T-helper 17 cell (primary cell): ENCODE results near the gene MID2. TPM values are rescaled to one million over a fixed set of nuclear protein-coding genes. Genes with fewer than 3 reads are reported as not detected.
"Not testable (repeated sequence)": the region's sequence is repeated elsewhere in the genome, so short reads cannot be mapped to it uniquely, and the experiment has no call there.

Source experiments
- ATAC-seq: fragments of 150-1000 bp; cut with Tn5 transposase; 2 replicates; pipeline ENCODE4 v1.10.0; 2021; ENCODE audit warnings: mild to moderate bottlenecking, moderate library complexity
- DNase-seq, 3 donors: peaks; one replicate each; pipeline versions ENCODE4 v3.0.0 to v3.0.0-alpha.2; 2020 to 2021
- H3K9me3 ChIP-seq: one replicate; pipeline ENCODE4 v1.7.0; 2013; ENCODE audit warnings: low read length, mild to moderate bottlenecking; ENCODE audit not compliant: control insufficient read depth, poor library complexity, severe bottlenecking
- H3K27ac Mint-ChIP-seq: one replicate; pipeline ENCODE4 v1.8.0; 2022; ENCODE audit warnings: mild to moderate bottlenecking, moderate library complexity, mixed read lengths
- H3K27me3 Mint-ChIP-seq: one replicate; pipeline ENCODE4 v1.8.0; 2022; ENCODE audit warnings: mixed read lengths
- H3K36me3 Mint-ChIP-seq: one replicate; pipeline ENCODE4 v1.8.0; 2022; ENCODE audit warnings: low read depth, mixed read lengths
- H3K4me1 Mint-ChIP-seq: one replicate; pipeline ENCODE4 v1.8.0; 2022; ENCODE audit warnings: mild to moderate bottlenecking, mixed read lengths
- H3K4me3 Mint-ChIP-seq: one replicate; pipeline ENCODE4 v1.8.0; 2022; ENCODE audit warnings: mild to moderate bottlenecking, moderate library complexity, mixed read lengths
- total RNA-seq, 4 donors: library from RNA in 2 of 4; stranded (reverse) in 2 of 4; gene quantifications; one replicate each; pipeline ENCODE4 v1.2.3 and lab custom pipeline; 2022 to 2026

MID2 gene
- total RNA-seq, 2 donors from 2014 or later = 11.7 to 14.0 TPM

GRCh38 chrX:107935200-107935599, 109.5 kb downstream of the MID2 start:
- H3K27ac Mint-ChIP-seq = no peak overlapping the region
- no peak for DNase-seq
- H3K27me3 Mint-ChIP-seq = peaks cover 8% of the 10 kb centered on the region
- no peaks in the 10 kb centered on the region for H3K36me3 Mint-ChIP-seq
- ATAC-seq = no peak
- H3K4me1 Mint-ChIP-seq = no peaks in the 10 kb centered on the region
- no peak overlapping the region for H3K4me3 Mint-ChIP-seq
- no peaks in the 10 kb centered on the region for H3K9me3 ChIP-seq

GRCh38 chrX:107935664-107936433, 110.2 kb downstream of the MID2 start:
- no peak for DNase-seq
- H3K27me3 Mint-ChIP-seq = peaks cover 8% of the 10 kb centered on the region
- no peaks in the 10 kb centered on the region for H3K4me1 Mint-ChIP-seq
- no peaks in the 10 kb centered on the region for H3K9me3 ChIP-seq
- H3K27ac Mint-ChIP-seq = no peak overlapping the region
- no peaks in the 10 kb centered on the region for H3K36me3 Mint-ChIP-seq
- H3K4me3 Mint-ChIP-seq = no peak overlapping the region
- no peak for ATAC-seq

- Mint-ChIP-seq H3K36me3 (no peaks in the 10 kb centered on the region), H3K4me3 (no peak overlapping the region)
- no peak for ATAC-seq
Observed at GRCh38 chrX:107936434-107936730, 110.7 kb downstream of the MID2 start.

GRCh38 chrX:107940095-107940494, 114.4 kb downstream of the MID2 start:
- Mint-ChIP-seq H3K27me3 (peaks cover 4% of the 10 kb centered on the region), H3K4me1 (no peaks in the 10 kb centered on the region), H3K36me3 (no peaks in the 10 kb centered on the region), H3K4me3 (no peak overlapping the region), H3K27ac (no peak overlapping the region)
- no peaks in the 10 kb centered on the region for H3K9me3 ChIP-seq
- no peak for ATAC-seq
- no peak for DNase-seq

More at GRCh38 chrX:107936434-107936730, 110.7 kb downstream of the MID2 start:
- no peak overlapping the region for H3K27ac Mint-ChIP-seq
- H3K9me3 ChIP-seq = no peaks in the 10 kb centered on the region
- no peak for DNase-seq
- H3K27me3 Mint-ChIP-seq = peaks cover 8% of the 10 kb centered on the region
- H3K4me1 Mint-ChIP-seq = no peaks in the 10 kb centered on the region

GRCh38 chrX:107955337-107955736, 129.7 kb downstream of the MID2 start:
- not testable (repeated sequence) for H3K9me3 ChIP-seq, DNase-seq, H3K4me3 Mint-ChIP-seq, H3K27ac Mint-ChIP-seq, H3K36me3 Mint-ChIP-seq, ATAC-seq, H3K27me3 Mint-ChIP-seq, H3K4me1 Mint-ChIP-seq

- Mint-ChIP-seq H3K36me3 (no peaks in the 10 kb centered on the region), H3K4me3 (no peak overlapping the region), H3K27me3 (no peaks in the 10 kb centered on the region), H3K4me1 (no peaks in the 10 kb centered on the region), H3K27ac (no peak overlapping the region)
- H3K9me3 ChIP-seq = no peaks in the 10 kb centered on the region
- DNase-seq = no peak
- ATAC-seq = no peak
Observed at GRCh38 chrX:107968623-107969022, 143.0 kb downstream of the MID2 start.

GRCh38 chrX:107970073-107970472, 144.4 kb downstream of the MID2 start:
- no peak overlapping the region for H3K27ac Mint-ChIP-seq
- H3K9me3 ChIP-seq = no peaks in the 10 kb centered on the region
- no peaks in the 10 kb centered on the region for H3K36me3 Mint-ChIP-seq
- H3K4me3 Mint-ChIP-seq = no peak overlapping the region
- no peaks in the 10 kb centered on the region for H3K27me3 Mint-ChIP-seq
- DNase-seq (no peak), ATAC-seq (no peak)
- no peaks in the 10 kb centered on the region for H3K4me1 Mint-ChIP-seq

GRCh38 chrX:107971636-107972035, 146.0 kb downstream of the MID2 start:
- H3K4me3 Mint-ChIP-seq = no peak overlapping the region
- no peaks in the 10 kb centered on the region for H3K27me3 Mint-ChIP-seq
- no peaks in the 10 kb centered on the region for H3K4me1 Mint-ChIP-seq
- ATAC-seq (no peak), DNase-seq (no peak)
- H3K27ac Mint-ChIP-seq = no peak overlapping the region
- H3K36me3 Mint-ChIP-seq = no peaks in the 10 kb centered on the region
- no peaks in the 10 kb centered on the region for H3K9me3 ChIP-seq

Other genes starting within 250 kb of the MID2 start
- 10 to 100 TPM; 68.9 to 69.1 TPM for gene PRPS1, start 197.4 kb upstream of the MID2 start, total RNA-seq
- gene TSC22D3, start 50.1 kb upstream of the MID2 start, total RNA-seq = 1,000 to 10,000 TPM; 1,559 to 2,031 TPM
- under 1 TPM in 1 of 2 donors, not detected in 1; 0.21 TPM for gene NCBP2L, start 48.1 kb upstream of the MID2 start, total RNA-seq
- gene TEX13B, start 156.5 kb downstream of the MID2 start, total RNA-seq = not detected
- gene VSIG1, start 219.2 kb downstream of the MID2 start, total RNA-seq = 10 to 100 TPM; 20.9 to 32.6 TPM